ENCODE results near the gene RPS17. TPM values are rescaled to one million over a fixed set of nuclear protein-coding genes. Genes with fewer than 3 reads are reported as not detected.
A peak's percentile ranks its signal among the peaks of the same experiment; 100 is the strongest.

The RPS17 gene
- total RNA-seq, 6 experiments from 2014 or later: 503 to 807 (median 550) TPM

- intact Hi-C loops (cut with DNase I): no loop called here
- no peak overlapping the region for H3K4me3 ChIP-seq
- H3K27me3 ChIP-seq: no peaks in the 10 kb centered on the region
- H3K4me1 ChIP-seq: peaks cover 0 to 16% (median 3%) of the 10 kb centered on the region in 4 donors
- no peak overlapping the region for H3K27ac ChIP-seq
- H3K9me3 ChIP-seq: no peaks in the 10 kb centered on the region
- WGBS (ENCODE audit: insufficient coverage, low coverage, low lambda C conversion rate, missing lambda C conversion rate): 100% methylated on average over 1 of the region's 3 CpGs
- DNase-seq (no peak), ATAC-seq (no peak)
- peaks cover 7 to 40% (median 25%) of the 10 kb centered on the region in 4 donors for H3K36me3 ChIP-seq
- TF ChIP-seq POLR2A (IDR thresholded peaks at IDR 0.05) (no peak), CTCF (IDR thresholded peaks at IDR 0.05) (no peak)
These were observed 6.5 kb downstream of the RPS17 start for GRCh38 chr15:82533801-82534200.

- H3K4me1 ChIP-seq: peaks cover 0 to 9% (median 0%) of the 10 kb centered on the region in 4 donors
- intact Hi-C loops (cut with DNase I): no loop called here
- H3K9me3 ChIP-seq: no peaks in the 10 kb centered on the region
- H3K4me3 ChIP-seq: no peak overlapping the region
- 94% methylated on average over 6 of the region's 15 CpGs for WGBS (ENCODE audit: insufficient coverage, low coverage, low lambda C conversion rate, missing lambda C conversion rate)
- DNase-seq: no peak
- no peak for ATAC-seq
- peaks cover 6 to 33% (median 19%) of the 10 kb centered on the region in 4 donors for H3K36me3 ChIP-seq
- no peak for TF ChIP-seq CTCF (IDR thresholded peaks at IDR 0.05)
- TF ChIP-seq POLR2A (IDR thresholded peaks at IDR 0.05): no peak
- H3K27me3 ChIP-seq: no peaks in the 10 kb centered on the region
- no peak overlapping the region for H3K27ac ChIP-seq
These were observed 7.2 kb downstream of the RPS17 start for GRCh38 chr15:82532991-82533481.

- intact Hi-C loops (cut with DNase I): no loop called here
- no peaks in the 10 kb centered on the region for H3K27me3 ChIP-seq
- WGBS (ENCODE audit: insufficient coverage, low coverage, low lambda C conversion rate, missing lambda C conversion rate): no CpG with 5 or more reads among the region's 9 CpGs
- TF ChIP-seq CTCF (IDR thresholded peaks at IDR 0.05) (no peak), POLR2A (IDR thresholded peaks at IDR 0.05) (no peak)
- ATAC-seq (no peak), DNase-seq (peak in 1 of 3 donors; percentile 35)
- no peak overlapping the region for H3K27ac ChIP-seq
- no peaks in the 10 kb centered on the region for H3K9me3 ChIP-seq
- peaks cover 0 to 3% (median 0%) of the 10 kb centered on the region in 4 donors for H3K4me1 ChIP-seq
- H3K4me3 ChIP-seq: no peak overlapping the region
- peaks cover under 1 to 29% (median 14%) of the 10 kb centered on the region in 4 donors for H3K36me3 ChIP-seq
These were observed 7.8 kb downstream of the RPS17 start for GRCh38 chr15:82532383-82532990.

- ATAC-seq (no peak), DNase-seq (peak in 1 of 3 donors; percentile 35)
- WGBS (ENCODE audit: insufficient coverage, low coverage, low lambda C conversion rate, missing lambda C conversion rate): 72% methylated on average over 4 of the region's 11 CpGs
- no peak for TF ChIP-seq POLR2A (IDR thresholded peaks at IDR 0.05)
- Histone ChIP-seq H3K27ac (no peak overlapping the region), H3K4me1 (no peaks in the 10 kb centered on the region), H3K4me3 (no peak overlapping the region), H3K9me3 (no peaks in the 10 kb centered on the region), H3K36me3 (peaks cover 0 to 22% (median 9%) of the 10 kb centered on the region in 4 donors), H3K27me3 (no peaks in the 10 kb centered on the region)
- intact Hi-C loops (cut with DNase I): no loop called here
These were observed 8.5 kb downstream of the RPS17 start for GRCh38 chr15:82531496-82532382.
